ENCODE measurements around the gene CCNA1.
A peak's percentile ranks its signal among the peaks of the same experiment; 100 is the strongest.

Gene CCNA1

GRCh38 chr13:36432106-36432544 is at the start of gene CCNA1:
TSS of gene CCNA1 (plus strand) at chr13:36432495. CDS start at chr13:36433057, 562 bp downstream.
- peak in 1 of 2 donors; percentile 20 for DNase-seq (ENCODE audit: low read depth in 2 of 2)

DNA sequence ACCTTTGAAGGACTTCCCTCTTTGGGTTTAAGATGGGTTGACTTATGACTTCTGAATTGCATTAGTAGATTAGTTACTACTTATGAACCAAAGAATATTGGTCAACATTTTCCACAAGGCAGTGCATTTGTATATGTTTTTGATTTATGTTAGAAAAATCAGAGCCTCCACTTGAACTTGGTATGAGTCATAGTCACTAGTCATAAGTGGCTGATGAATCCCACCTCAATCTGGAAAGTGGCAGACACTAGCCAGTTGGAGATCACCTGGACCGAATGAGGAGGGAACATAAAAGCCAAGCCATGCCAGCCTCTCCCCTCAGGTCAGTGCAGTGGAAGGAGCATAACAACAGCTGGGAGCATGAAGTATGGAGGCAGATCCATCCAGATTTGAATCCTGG is 46.8 kb upstream of the CCNA1 start:
- no peak for DNase-seq (ENCODE audit: low read depth in 2 of 2)

DNA sequence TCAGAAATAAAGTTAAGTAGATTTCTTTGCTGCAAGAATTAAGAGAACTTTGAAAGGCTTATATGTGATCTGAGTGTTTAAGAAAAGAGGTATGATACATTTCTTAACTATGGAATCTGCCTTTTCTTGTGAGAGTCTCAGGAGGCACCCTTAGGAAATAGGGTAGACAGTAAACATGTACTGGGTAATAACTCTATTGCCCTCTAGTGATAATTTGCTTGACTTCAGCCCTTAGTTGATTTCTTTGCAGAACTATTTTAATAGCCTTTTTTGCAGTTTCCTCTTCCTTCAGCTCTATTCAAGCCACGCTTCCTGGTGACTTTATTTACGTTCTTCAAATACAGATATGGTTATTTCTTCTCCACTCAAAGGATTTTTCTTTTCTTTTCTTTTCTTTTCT is 37.0 kb upstream of the CCNA1 start:
- DNase-seq (ENCODE audit: low read depth in 2 of 2): no peak

DNA sequence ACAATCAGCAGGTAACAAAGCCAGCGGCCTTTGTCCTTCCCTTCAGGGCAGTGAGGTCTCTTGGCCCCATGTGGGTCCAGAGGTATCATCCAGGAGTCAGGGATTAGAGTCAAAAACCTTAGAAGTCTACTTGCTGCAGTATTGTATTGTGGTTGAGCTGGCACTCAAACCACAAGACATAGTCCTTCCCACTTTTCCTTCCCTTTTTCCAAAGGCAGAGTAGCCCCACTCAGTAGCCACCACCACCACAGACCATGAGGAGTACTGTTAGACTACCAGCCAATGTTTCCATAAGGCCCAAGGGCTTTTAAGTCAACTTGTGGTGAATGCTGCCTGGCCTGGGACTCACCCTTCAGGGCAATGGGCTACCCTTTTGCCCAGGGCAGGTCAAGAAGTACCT is 27.1 kb upstream of the CCNA1 start:
- DNase-seq (ENCODE audit: low read depth in 2 of 2): no peak

DNA sequence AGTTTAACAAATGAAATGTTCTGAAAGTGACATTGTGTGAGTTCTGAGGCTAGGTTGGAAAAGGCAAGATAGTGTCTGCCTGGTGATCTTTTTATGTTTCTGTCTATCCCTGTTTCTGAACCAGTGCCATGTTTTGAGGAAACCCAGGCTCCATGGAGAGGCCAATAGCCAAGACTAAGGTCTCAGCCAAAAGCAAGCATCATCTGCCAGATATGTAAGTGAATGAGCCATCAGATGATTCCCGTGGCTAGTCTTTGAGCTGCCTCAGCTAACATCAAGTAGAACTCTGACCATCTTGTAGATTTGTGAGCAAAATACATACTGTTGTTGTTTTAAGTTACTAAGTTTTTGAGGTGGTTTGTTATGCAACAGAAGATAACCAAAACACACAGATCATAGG is 19.6 kb upstream of the CCNA1 start:
- DNase-seq (ENCODE audit: low read depth in 2 of 2): no peak

- DNase-seq (ENCODE audit: low read depth in 2 of 2): no peak
Observed at GRCh38 chr13:36413161-36413560, 19.1 kb upstream of the CCNA1 start.

DNA sequence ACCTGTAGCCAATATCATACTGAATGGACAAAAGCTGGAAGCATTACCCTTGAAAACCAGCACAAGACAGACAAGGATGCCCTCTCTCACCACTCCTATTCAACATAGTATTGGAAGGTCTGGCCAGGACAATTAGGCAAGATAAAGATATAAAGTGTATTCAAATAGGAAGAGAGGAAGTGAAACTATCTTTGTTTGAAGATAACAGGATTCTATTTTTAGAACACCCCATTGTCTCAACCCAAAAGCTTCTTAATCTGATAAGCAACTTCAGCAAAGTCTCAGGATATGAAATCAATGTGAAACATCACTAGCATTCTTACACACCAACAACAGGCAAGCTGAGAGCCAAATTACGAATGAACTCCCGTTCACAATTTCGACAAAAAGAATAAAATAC is 17.8 kb upstream of the CCNA1 start:
- DNase-seq (ENCODE audit: low read depth in 2 of 2): no peak

- DNase-seq (ENCODE audit: low read depth in 2 of 2): no peak
Observed at GRCh38 chr13:36417331-36417730, 15.0 kb upstream of the CCNA1 start.

GRCh38 chr13:36418022-36418805 is 14.1 kb upstream of the CCNA1 start:
- DNase-seq (ENCODE audit: low read depth in 2 of 2): no peak

GRCh38 chr13:36420437-36420891 is 11.8 kb upstream of the CCNA1 start:
- DNase-seq (ENCODE audit: low read depth in 2 of 2): peak; percentile 34 to 60

DNA sequence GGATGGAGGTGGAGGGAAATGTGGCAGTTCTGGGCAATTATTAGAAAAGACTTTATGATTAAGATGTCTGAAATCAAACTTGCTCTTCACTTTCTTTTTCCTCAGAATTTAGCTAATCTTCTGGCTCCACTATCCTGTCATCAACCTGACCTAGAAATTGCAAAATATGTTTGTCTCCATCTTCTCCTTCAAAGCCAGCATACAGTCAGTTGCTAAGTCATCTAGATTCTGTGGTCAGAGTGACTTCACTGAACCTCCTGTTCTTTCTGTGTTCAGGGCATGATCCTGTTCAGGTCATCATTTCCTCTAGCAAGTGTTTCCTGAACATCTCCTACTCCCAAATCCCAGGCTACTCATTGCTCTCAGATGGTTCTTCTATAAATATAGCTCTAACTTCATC is 10.8 kb upstream of the CCNA1 start:
- DNase-seq (ENCODE audit: low read depth in 2 of 2): no peak

- no peak for DNase-seq (ENCODE audit: low read depth in 2 of 2)
Observed at GRCh38 chr13:36428086-36428485, 4.2 kb upstream of the CCNA1 start.

GRCh38 chr13:36430247-36431203 is 1.8 kb upstream of the CCNA1 start:
- DNase-seq (ENCODE audit: low read depth in 2 of 2): no peak

- DNase-seq (ENCODE audit: low read depth in 2 of 2): no peak
Observed at GRCh38 chr13:36431204-36432105, 840 bp upstream of the CCNA1 start.

- no peak for DNase-seq (ENCODE audit: low read depth in 2 of 2)
Observed at GRCh38 chr13:36436811-36437210, 4.5 kb downstream of the CCNA1 start.

- no peak for DNase-seq (ENCODE audit: low read depth in 2 of 2)
Observed at GRCh38 chr13:36438594-36439483, 6.5 kb downstream of the CCNA1 start.

DNA sequence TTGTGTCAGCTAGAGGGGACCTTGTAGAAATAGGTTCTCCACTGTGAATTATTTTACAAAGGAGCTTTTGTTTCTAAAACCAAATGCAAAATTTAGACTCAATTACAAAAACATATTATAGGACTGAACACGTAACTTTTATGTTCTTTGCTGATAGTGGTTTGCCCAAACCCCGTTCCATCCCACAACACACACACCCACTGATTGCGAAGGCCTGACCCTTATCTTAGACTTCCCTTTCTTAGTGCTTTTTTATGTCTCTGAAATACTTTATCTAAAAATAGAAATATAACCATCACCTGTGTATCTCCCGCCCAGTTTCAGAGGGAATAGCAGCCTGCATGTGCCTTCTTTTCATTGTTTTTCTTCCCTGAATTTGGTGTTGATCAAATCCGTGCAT is 13.0 kb downstream of the CCNA1 start:
- DNase-seq (ENCODE audit: low read depth in 2 of 2): no peak

DNA sequence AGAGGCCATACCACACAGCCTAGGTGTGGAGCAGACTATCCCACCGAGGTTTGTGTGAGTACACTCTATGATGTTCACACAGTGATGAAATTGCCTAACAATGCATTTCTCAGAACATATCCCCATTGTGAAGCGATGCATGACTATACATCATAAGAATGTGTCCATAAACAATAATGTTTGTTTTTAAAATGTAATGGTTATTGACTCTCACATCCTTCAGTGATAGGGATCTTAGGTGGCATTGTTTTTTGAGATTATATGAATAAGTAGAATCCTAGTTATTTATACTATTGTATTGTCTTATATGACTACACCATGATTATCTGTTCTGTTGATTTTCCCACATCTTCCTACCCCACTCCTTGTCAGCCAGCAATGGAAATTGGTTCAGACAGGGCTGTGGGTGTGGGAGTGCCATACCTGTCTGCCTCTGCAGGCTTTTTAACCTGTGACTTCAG is 13.6 kb downstream of the CCNA1 start:
- DNase-seq (ENCODE audit: low read depth in 2 of 2): no peak

DNA sequence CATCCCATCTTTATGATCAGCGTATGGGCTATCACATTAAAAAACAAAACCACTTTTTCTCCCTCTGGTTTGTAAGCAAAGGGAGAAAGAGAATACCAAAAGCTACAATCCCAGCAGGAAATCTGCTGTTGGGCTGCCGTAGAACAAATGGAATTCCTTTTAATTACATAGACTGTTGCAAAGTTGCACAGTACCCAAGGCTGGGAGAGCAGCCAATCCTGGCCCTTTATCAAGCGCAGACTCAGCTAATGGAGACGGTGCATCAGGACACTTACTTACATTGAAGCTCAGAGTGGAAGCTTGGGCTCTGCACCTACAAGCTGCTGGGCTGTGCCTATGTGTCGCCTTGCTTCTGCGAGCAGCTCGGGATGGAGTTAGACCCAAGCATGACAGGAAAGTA is 15.2 kb downstream of the CCNA1 start:
- DNase-seq (ENCODE audit: low read depth in 2 of 2): no peak

- no peak for DNase-seq (ENCODE audit: low read depth in 2 of 2)
Observed at GRCh38 chr13:36450534-36450933, 18.2 kb downstream of the CCNA1 start.

All from stimulated activated CD8-positive, alpha-beta memory T cell treated with anti-CD3 and anti-CD28 coated beads, Interleukin-2, amount 100 ng/mL, for 48 hours (primary cell).